GM21576 (cell line): Measurements from ENCODE around the gene NBAS.

Experiments
- ATAC-seq: cut with Tn5 transposase; IDR thresholded peaks from one replicate; pipeline ENCODE4 v1.9.1; 2021; ENCODE audit warnings: mild to moderate bottlenecking, moderate library complexity; ENCODE audit not compliant: unreplicated experiment

Gene NBAS

GRCh38 chr2:15182275-15182674, 378.9 kb downstream of the NBAS start:
- no peak for ATAC-seq

- no peak for ATAC-seq
Observed at GRCh38 chr2:15181092-15181745, 379.9 kb downstream of the NBAS start.

GRCh38 chr2:15180379-15180778, 380.8 kb downstream of the NBAS start:
- no peak for ATAC-seq

GRCh38 chr2:15178946-15179345, 382.2 kb downstream of the NBAS start:
- ATAC-seq, result no peak

GRCh38 chr2:15177103-15177502, 384.0 kb downstream of the NBAS start:
- ATAC-seq, result peak; percentile 96

- no peak for ATAC-seq
Observed at GRCh38 chr2:15176604-15177003, 384.5 kb downstream of the NBAS start.

GRCh38 chr2:15174567-15174966, 386.6 kb downstream of the NBAS start:
- ATAC-seq, result no peak

- ATAC-seq, result no peak
Observed at GRCh38 chr2:15173501-15173900, 387.6 kb downstream of the NBAS start.

GRCh38 chr2:15172825-15173224, 388.3 kb downstream of the NBAS start:
- no peak for ATAC-seq

- ATAC-seq, result no peak
Observed at GRCh38 chr2:15170070-15170775, 390.9 kb downstream of the NBAS start.

GRCh38 chr2:15169326-15170069, 391.6 kb downstream of the NBAS start:
- no peak for ATAC-seq

- no peak for ATAC-seq
Observed at GRCh38 chr2:15168116-15168515, 393.0 kb downstream of the NBAS start.

- no peak for ATAC-seq
Observed at GRCh38 chr2:15166878-15167277, 394.3 kb downstream of the NBAS start.

- ATAC-seq, result no peak
Observed at GRCh38 chr2:15163326-15163725, 397.8 kb downstream of the NBAS start.

GRCh38 chr2:15162620-15163019, 398.5 kb downstream of the NBAS start:
- ATAC-seq, result no peak

GRCh38 chr2:15160201-15160991, 400.7 kb downstream of the NBAS start:
- ATAC-seq, result no peak

GRCh38 chr2:15159751-15160177, 401.4 kb downstream of the NBAS start:
- ATAC-seq, result peak; percentile 59

GRCh38 chr2:15159206-15159605, 401.9 kb downstream of the NBAS start:
- ATAC-seq, result no peak

- ATAC-seq, result no peak
Observed at GRCh38 chr2:15158532-15158931, 402.6 kb downstream of the NBAS start.

GRCh38 chr2:15158100-15158499, 403.0 kb downstream of the NBAS start:
- no peak for ATAC-seq

- ATAC-seq, result no peak
Observed at GRCh38 chr2:15155959-15156574, 405.1 kb downstream of the NBAS start.
